Astrocyte of the cerebellum (primary cell): ENCODE data around the gene CTNNA3.

Experiments
- DNase-seq: peaks from one replicate; pipeline ENCODE4 v3.0.0-alpha.2; 2011; ENCODE audit warnings: low read depth
- H3K4me3 ChIP-seq: 2 replicates; pipeline ENCODE4 v1.5.1; 2011; ENCODE audit warnings: mild to moderate bottlenecking, low read depth, low read length, moderate library complexity
- CTCF ChIP-seq: IDR thresholded peaks from 2 replicates; pipeline ENCODE4 v1.5.1; 2012; ENCODE audit warnings: low read length, low read depth, moderate library complexity, mild to moderate bottlenecking; ENCODE audit errors: missing control alignments
- in situ Hi-C: cut with HindIII; loops from 2 replicates; pipeline ENCODE4 v1.10.0; 2017; ENCODE audit warnings: low sequenced_read_pairs

Gene CTNNA3

DNA sequence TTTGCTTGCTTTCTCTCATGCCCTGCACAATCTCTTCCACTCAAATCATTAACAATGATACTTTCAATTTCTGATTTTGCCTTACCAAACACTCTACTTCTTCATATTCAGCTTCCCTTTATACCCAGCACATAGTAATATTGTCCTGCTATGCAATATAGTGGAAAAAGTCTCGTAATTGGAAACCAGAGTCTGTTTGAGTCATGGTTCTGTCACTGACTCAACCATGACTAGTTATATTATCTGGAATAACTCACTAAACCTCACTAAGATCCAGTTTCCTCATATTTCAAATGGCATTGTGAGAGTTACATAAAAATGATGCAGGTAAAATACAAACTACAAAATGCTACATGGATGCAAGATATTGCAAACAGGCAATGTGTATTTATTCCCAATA lies 868.6 kb downstream of the CTNNA3 start:
- no peak for TF ChIP-seq CTCF
- peak; percentile 68 for DNase-seq
- no peak overlapping the region for H3K4me3 ChIP-seq
- in situ Hi-C loops = no loop called here

GRCh38 chr10:66823301-66823700 lies 872.7 kb downstream of the CTNNA3 start:
- no peak for TF ChIP-seq CTCF
- no peak for DNase-seq
- in situ Hi-C loops = no loop called here
- H3K4me3 ChIP-seq = no peak overlapping the region

GRCh38 chr10:66822801-66823200 lies 873.2 kb downstream of the CTNNA3 start:
- in situ Hi-C loops = no loop called here
- H3K4me3 ChIP-seq = no peak overlapping the region
- no peak for DNase-seq
- TF ChIP-seq CTCF = no peak

DNA sequence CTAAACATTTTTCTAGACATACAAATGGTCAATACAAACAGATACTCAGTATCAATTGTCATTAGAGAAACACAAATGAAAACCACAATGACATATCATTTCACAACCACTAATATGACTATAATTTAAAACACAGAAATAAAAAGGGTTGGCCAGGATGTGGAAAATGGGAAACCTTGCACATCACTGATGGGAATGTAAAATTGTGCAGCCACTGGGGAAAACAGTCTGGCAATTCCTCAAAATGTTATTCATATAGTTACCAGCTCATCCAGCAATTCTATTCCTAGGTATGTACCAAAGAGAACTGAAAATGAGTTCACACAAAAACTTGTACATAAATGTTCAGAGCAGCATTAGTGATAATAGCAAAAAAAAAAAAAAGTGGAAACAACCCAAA lies 876.3 kb downstream of the CTNNA3 start:
- TF ChIP-seq CTCF = no peak
- no peak for DNase-seq
- no peak overlapping the region for H3K4me3 ChIP-seq
- in situ Hi-C loops = no loop called here

DNA sequence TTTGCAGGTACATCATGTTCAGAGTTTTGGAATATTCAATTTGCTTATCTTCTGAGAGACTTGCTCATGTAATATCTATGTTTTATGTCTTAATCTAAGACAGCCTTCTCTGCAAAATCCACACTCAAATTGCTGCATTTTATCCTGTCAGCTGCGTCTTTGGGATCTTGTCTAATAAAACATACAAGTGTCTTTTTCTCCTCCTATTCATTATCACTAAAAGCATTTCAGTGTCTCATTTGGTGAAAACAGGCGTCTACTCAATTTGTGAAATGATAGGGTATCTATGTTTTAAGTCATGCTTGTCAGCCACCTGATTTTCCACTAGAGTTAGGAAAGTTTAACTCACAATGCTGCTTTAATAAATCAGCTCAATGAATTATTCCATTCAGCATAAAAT lies 882.9 kb downstream of the CTNNA3 start:
- H3K4me3 ChIP-seq = no peak overlapping the region
- in situ Hi-C loops = no loop called here
- DNase-seq = no peak
- no peak for TF ChIP-seq CTCF

GRCh38 chr10:66811211-66811610 lies 884.8 kb downstream of the CTNNA3 start:
- in situ Hi-C loops = no loop called here
- DNase-seq = no peak
- H3K4me3 ChIP-seq = no peak overlapping the region
- no peak for TF ChIP-seq CTCF

DNA sequence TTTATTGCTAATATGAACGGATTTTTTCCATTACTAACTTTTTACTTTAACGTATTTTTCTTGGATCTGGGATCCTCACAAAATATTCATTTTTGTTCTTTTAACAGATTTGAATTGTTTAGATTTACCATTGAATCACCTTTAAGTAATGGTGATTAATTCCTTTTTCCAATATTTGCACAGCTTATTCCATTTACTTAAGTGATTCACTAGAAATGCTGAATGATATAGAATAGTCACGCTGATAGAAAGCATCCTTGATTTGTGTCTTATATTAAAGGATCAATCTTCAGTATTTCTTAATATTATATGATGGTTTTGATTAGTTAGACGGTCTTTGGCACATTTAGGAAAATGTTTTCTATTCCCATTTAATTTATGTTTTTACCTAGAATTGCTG lies 886.6 kb downstream of the CTNNA3 start:
- no peak overlapping the region for H3K4me3 ChIP-seq
- DNase-seq = no peak
- no peak for TF ChIP-seq CTCF
- in situ Hi-C loops = no loop called here
